K562 (cell line): Measurements from ENCODE around the gene CHRM4. TPM values are rescaled to one million over a fixed set of nuclear protein-coding genes. Genes with fewer than 3 reads are reported as not detected.

ENCODE experiments used
- ARID2 ChIP-seq: fragments of 450-650 bp; IDR thresholded peaks from 2 replicates; pipeline ENCODE4 v1.6.1; 2017; ENCODE audit warnings: antibody characterized with exemption, mild to moderate bottlenecking
- CTCF ChIP-seq, 3 experiments: IDR thresholded peaks in 2 of 3; conservative IDR thresholded peaks in 1 of 3; 2 replicates each; pipeline ENCODE4 v1.5.1; 2011 to 2012; ENCODE audit warnings: low read length in 3 of 3, mild to moderate bottlenecking in 3 of 3, control low read depth in 2 of 3, improper control_type of control experiment in 1 of 3, inconsistent platforms in 1 of 3, low read depth in 1 of 3, mixed read lengths in 1 of 3, moderate library complexity in 1 of 3; ENCODE audit not compliant: insufficient read depth in 2 of 3
- DDX20 ChIP-seq: fragments of 450-650 bp; IDR thresholded peaks from 2 replicates; pipeline ENCODE4 v1.6.1; 2016; ENCODE audit warnings: missing genetic modification characterization, low read depth, mild to moderate bottlenecking, missing compliant biosample characterization, moderate library complexity
- HLTF ChIP-seq: fragments of 450-650 bp; IDR thresholded peaks from 2 replicates; pipeline ENCODE4 v1.6.1; 2016
- HOXB6 ChIP-seq: fragments of 250-450 bp; sonication (Bioruptor Pico); IDR thresholded peaks from 2 replicates; pipeline ENCODE4 v1.5.1; 2022; ENCODE audit warnings: mild to moderate bottlenecking, borderline replicate concordance
- MEIS2 ChIP-seq: fragments of 450-650 bp; IDR thresholded peaks from 2 replicates; pipeline ENCODE4 v1.6.1; 2014; ENCODE audit warnings: mild to moderate bottlenecking; ENCODE audit not compliant: partially characterized antibody
- MNT ChIP-seq, 2 experiments: fragments of 450-650 bp; conservative IDR thresholded peaks; 2 replicates each; pipeline ENCODE4 v1.6.1; 2017; ENCODE audit warnings: mild to moderate bottlenecking in 2 of 2, moderate library complexity in 2 of 2
- MTA2 ChIP-seq: fragments of 450-650 bp; IDR thresholded peaks from 2 replicates; pipeline ENCODE4 v1.6.1; 2016; ENCODE audit warnings: low read depth
- SIN3A ChIP-seq, 2 experiments: fragments of 150-350 bp in 1 of 2; IDR thresholded peaks; 2 replicates each; pipeline ENCODE4 v1.6.1; 2011 to 2016; ENCODE audit warnings: borderline replicate concordance in 2 of 2, low read depth in 2 of 2, low read length in 2 of 2, mild to moderate bottlenecking in 2 of 2, moderate library complexity in 2 of 2; ENCODE audit not compliant: control insufficient read depth in 1 of 2
- ZNF696 ChIP-seq: fragments of 250-450 bp; sonication (Bioruptor Pico); conservative IDR thresholded peaks from 2 replicates; pipeline ENCODE4 v1.4.0; 2020; ENCODE audit warnings: mild to moderate bottlenecking, moderate library complexity
- ZNF778 ChIP-seq: fragments of 450-650 bp; formaldehyde crosslinking; IDR thresholded peaks from 2 replicates; pipeline ENCODE4 v1.4.0; 2020; ENCODE audit warnings: mild to moderate bottlenecking, moderate library complexity
- polyA plus RNA-seq, 8 experiments: library from polyadenylated mRNA; depleted of rRNA in 4 of 8; stranded (reverse) in 5 of 8; unstranded in 3 of 8; fragments of >200 nt; fragmentation: Nextera tagmentation in 2 of 8; fragmentation: Illumina TruSeq in 1 of 8; extraction: Ambion mirVana in 2 of 8; extraction: Trizol in 1 of 8; gene quantifications; 2 replicates each; pipeline versions ENCODE4 v1.2.1 to v1.2.3, GENCODE V29; 2011 to 2014; ENCODE audit warnings: inconsistent platforms in 1 of 8, missing spikeins in 1 of 8
- total RNA-seq, 7 experiments: library from RNA; depleted of rRNA in 6 of 7; stranded (reverse); fragments of >200 nt in 6 of 7; fragmentation: Illumina TruSeq in 2 of 7; extraction: Trizol in 2 of 7; gene quantifications; 2 replicates each; pipeline versions ENCODE4 v1.2.1 to v1.2.3, GENCODE V29; 2011 to 2021; ENCODE audit warnings: low replicate concordance in 1 of 7
- TF ChIP-seq, protein P1 (sequence below): fragments of 450-650 bp; formaldehyde crosslinking; IDR thresholded peaks from 2 replicates; pipeline ENCODE4 v1.4.0; 2020; ENCODE audit warnings: mild to moderate bottlenecking
- TF ChIP-seq, protein P2 (sequence below): fragments of 250-450 bp; sonication (Bioruptor Pico); IDR thresholded peaks from 2 replicates; pipeline ENCODE4 v1.5.0; 2020; ENCODE audit warnings: mild to moderate bottlenecking, borderline replicate concordance
- TF ChIP-seq, protein P3 (sequence below): fragments of 150-350 bp; IDR thresholded peaks from 2 replicates; pipeline ENCODE4 v1.6.1; 2014; ENCODE audit warnings: low read depth, mild to moderate bottlenecking, low read length, borderline replicate concordance

CHRM4 gene
- total and polyA plus RNA-seq, 9 of the 15 experiments (the other 6 are each of a cell fraction or from before 2014, with no cell fraction given) = 0.22 to 1.3 (median 0.40) TPM; not detected in 2

DNA sequence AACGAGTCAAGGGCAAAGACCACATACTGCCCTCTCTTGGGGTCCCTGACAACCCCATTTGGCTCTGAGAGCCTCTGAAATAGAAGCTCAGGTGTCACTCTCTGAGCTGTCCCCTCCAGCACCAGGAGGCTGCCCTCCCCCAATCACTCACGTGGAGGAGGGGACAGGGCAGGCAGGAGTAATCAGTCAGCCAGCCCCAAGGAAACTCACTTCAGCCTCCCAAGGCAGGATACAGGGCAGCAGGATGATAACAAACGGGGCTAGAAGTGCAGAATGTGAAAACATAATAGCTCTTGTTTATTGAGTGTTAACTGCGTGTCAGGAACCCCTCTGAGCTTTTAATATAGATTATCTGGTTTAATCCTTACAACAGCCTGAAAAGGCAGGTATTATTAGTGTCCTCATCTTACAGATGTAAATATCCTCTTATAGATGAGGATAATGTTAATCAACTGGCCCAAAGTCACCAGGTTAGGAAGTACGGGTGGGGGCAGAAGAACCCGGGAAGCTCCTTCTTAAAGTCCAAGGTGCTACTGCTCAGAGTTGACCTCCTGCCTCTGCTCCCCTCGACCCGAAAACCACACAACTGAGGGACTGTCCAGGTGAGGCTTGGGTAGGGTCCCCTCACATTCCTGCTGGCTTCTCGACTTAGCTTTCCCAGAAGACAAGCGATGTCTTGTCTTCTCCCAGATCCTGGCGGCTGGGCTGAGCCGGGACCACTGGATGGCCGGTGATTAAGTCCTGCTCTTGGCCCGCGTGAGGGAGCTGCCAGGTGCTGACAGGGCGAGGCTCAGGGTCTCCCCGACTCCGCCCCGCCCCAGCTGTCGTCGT, 2.7 kb downstream of the CHRM4 start (continued):
- TF ChIP-seq SIN3A (IDR thresholded peaks at IDR 0.05; ENCODE audit: borderline replicate concordance in 2 of 2, control insufficient read depth in 1 of 2, low read depth in 2 of 2, low read length in 2 of 2) (peak in 1 of 2 experiments; percentile 82; a peak in 1 of 4 replicates), CTCF (IDR thresholded peaks at IDR 0.05 in 2 of 3, conservative IDR thresholded peaks at IDR 0.05 in 1 of 3; ENCODE audit: insufficient read depth in 2 of 3, low read depth in 1 of 3, low read length in 3 of 3) (no peak), HOXB6 (CRISPR knock-in tag) (no peak), MNT (conservative IDR thresholded peaks at IDR 0.05) (peak; percentile 77 to 87), HLTF (no peak), DDX20 (tag) (no peak), ZNF778 (CRISPR knock-in tag) (no peak), MTA2 (no peak), ARID2 (no peak), MEIS2 (peak; percentile 40), ZNF696 (CRISPR knock-in tag) (no peak)
- TF ChIP-seq, protein P1, sequence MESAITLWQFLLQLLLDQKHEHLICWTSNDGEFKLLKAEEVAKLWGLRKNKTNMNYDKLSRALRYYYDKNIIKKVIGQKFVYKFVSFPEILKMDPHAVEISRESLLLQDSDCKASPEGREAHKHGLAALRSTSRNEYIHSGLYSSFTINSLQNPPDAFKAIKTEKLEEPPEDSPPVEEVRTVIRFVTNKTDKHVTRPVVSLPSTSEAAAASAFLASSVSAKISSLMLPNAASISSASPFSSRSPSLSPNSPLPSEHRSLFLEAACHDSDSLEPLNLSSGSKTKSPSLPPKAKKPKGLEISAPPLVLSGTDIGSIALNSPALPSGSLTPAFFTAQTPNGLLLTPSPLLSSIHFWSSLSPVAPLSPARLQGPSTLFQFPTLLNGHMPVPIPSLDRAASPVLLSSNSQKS = no peak
- TF ChIP-seq, protein P2, sequence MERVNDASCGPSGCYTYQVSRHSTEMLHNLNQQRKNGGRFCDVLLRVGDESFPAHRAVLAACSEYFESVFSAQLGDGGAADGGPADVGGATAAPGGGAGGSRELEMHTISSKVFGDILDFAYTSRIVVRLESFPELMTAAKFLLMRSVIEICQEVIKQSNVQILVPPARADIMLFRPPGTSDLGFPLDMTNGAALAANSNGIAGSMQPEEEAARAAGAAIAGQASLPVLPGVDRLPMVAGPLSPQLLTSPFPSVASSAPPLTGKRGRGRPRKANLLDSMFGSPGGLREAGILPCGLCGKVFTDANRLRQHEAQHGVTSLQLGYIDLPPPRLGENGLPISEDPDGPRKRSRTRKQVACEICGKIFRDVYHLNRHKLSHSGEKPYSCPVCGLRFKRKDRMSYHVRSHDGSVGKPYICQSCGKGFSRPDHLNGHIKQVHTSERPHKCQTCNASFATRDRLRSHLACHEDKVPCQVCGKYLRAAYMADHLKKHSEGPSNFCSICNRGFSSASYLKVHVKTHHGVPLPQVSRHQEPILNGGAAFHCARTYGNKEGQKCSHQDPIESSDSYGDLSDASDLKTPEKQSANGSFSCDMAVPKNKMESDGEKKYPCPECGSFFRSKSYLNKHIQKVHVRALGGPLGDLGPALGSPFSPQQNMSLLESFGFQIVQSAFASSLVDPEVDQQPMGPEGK (CRISPR knock-in tag) = no peak
- TF ChIP-seq, protein P3, sequence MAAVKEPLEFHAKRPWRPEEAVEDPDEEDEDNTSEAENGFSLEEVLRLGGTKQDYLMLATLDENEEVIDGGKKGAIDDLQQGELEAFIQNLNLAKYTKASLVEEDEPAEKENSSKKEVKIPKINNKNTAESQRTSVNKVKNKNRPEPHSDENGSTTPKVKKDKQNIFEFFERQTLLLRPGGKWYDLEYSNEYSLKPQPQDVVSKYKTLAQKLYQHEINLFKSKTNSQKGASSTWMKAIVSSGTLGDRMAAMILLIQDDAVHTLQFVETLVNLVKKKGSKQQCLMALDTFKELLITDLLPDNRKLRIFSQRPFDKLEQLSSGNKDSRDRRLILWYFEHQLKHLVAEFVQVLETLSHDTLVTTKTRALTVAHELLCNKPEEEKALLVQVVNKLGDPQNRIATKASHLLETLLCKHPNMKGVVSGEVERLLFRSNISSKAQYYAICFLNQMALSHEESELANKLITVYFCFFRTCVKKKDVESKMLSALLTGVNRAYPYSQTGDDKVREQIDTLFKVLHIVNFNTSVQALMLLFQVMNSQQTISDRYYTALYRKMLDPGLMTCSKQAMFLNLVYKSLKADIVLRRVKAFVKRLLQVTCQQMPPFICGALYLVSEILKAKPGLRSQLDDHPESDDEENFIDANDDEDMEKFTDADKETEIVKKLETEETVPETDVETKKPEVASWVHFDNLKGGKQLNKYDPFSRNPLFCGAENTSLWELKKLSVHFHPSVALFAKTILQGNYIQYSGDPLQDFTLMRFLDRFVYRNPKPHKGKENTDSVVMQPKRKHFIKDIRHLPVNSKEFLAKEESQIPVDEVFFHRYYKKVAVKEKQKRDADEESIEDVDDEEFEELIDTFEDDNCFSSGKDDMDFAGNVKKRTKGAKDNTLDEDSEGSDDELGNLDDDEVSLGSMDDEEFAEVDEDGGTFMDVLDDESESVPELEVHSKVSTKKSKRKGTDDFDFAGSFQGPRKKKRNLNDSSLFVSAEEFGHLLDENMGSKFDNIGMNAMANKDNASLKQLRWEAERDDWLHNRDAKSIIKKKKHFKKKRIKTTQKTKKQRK = no peak
